ENCODE results near the gene PAQR8.

DNA sequence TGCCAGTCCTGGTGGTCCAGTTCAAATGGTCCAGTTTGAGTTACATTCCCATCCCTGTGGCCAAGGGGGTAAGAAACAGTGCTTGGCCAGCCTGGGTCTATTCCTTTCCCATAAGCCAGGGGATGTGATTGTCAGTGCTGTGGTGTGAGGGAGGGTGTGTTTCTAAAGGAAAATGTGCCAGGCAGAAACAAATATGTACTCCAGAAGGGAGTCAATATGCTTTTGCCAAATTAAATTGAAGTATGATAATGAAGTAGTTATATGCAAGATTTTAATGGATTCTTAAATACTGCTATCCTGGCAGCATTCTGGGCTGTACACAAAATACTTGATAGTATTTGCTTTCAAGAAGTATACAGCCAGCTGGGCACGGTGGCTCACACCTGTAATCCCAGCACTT lies 16.6 kb upstream of the PAQR8 start:
- TF ChIP-seq, protein P1, sequence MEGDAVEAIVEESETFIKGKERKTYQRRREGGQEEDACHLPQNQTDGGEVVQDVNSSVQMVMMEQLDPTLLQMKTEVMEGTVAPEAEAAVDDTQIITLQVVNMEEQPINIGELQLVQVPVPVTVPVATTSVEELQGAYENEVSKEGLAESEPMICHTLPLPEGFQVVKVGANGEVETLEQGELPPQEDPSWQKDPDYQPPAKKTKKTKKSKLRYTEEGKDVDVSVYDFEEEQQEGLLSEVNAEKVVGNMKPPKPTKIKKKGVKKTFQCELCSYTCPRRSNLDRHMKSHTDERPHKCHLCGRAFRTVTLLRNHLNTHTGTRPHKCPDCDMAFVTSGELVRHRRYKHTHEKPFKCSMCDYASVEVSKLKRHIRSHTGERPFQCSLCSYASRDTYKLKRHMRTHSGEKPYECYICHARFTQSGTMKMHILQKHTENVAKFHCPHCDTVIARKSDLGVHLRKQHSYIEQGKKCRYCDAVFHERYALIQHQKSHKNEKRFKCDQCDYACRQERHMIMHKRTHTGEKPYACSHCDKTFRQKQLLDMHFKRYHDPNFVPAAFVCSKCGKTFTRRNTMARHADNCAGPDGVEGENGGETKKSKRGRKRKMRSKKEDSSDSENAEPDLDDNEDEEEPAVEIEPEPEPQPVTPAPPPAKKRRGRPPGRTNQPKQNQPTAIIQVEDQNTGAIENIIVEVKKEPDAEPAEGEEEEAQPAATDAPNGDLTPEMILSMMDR (IDR thresholded peaks at IDR 0.05; ENCODE audit: poor library complexity, severe bottlenecking): no peak
- TF ChIP-seq RAD21 (conservative IDR thresholded peaks at IDR 0.05) (no peak), EP300 (conservative IDR thresholded peaks at IDR 0.05; ENCODE audit: poor library complexity, severe bottlenecking) (no peak), POLR2AphosphoS5 (IDR thresholded peaks at IDR 0.05) (no peak), SMC3 (conservative IDR thresholded peaks at IDR 0.05; ENCODE audit: poor library complexity) (no peak), REST (IDR thresholded peaks at IDR 0.05; ENCODE audit: borderline replicate concordance) (no peak), TAF1 (IDR thresholded peaks at IDR 0.05; ENCODE audit: low read depth) (no peak), MXI1 (conservative IDR thresholded peaks at IDR 0.05; ENCODE audit: poor library complexity, severe bottlenecking) (no peak)
